HG03196 (cell line): ENCODE results near the gene GLIPR1L1.

ENCODE experiments used
- ATAC-seq: cut with Tn5 transposase; IDR thresholded peaks from one replicate; pipeline ENCODE4 v1.9.1; 2021; ENCODE audit not compliant: unreplicated experiment

The GLIPR1L1 gene

GRCh38 chr12:75349946-75350345 lies 15.5 kb downstream of the GLIPR1L1 start:
- ATAC-seq, result no peak

GRCh38 chr12:75350413-75350812 lies 15.9 kb downstream of the GLIPR1L1 start:
- no peak for ATAC-seq

GRCh38 chr12:75354011-75354410 lies 19.5 kb downstream of the GLIPR1L1 start:
- no peak for ATAC-seq

DNA sequence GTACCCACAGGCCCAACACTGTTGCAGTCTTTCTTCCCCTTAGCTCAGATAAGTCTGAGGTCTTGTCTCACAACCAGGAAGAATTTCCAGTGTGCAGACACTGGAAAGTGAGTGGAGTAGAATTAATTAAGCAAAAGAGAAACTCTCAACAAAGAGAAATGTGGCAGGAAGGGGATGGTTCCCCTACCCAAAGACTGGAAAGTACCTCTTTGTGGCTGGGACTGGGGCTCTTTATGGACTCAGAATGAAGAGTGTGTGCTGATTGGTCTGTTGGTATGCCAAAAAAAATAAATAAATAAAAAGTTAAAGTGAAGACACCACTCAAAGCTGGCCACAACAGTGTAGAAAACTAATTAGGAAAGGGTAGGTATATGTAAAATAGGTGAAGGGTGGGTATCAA lies 26.4 kb downstream of the GLIPR1L1 start:
- ATAC-seq, result no peak

GRCh38 chr12:75361408-75361807 lies 26.9 kb downstream of the GLIPR1L1 start:
- ATAC-seq, result no peak

GRCh38 chr12:75364919-75365318 lies 30.4 kb downstream of the GLIPR1L1 start:
- no peak for ATAC-seq

GRCh38 chr12:75366629-75367028 lies 32.2 kb downstream of the GLIPR1L1 start:
- peak; percentile 61 for ATAC-seq

DNA sequence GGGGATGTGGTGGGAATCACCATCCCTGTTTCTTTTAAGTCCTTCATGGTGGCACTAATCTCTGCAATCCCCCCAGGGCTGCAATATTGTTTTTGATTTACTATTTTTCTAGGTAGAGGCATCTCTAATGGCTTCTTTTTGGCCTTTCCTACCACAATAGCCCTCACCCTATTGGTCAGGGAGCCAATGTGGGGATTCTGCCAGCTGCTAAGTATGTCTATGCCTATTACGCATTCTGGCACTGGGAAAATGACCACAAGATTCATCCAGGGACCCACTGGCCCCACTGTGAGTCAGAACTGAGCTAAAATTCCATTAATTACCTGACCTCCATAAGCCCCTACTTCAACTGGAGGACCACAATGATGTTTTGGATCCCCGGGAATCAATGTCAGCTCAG lies 40.5 kb downstream of the GLIPR1L1 start:
- no peak for ATAC-seq

DNA sequence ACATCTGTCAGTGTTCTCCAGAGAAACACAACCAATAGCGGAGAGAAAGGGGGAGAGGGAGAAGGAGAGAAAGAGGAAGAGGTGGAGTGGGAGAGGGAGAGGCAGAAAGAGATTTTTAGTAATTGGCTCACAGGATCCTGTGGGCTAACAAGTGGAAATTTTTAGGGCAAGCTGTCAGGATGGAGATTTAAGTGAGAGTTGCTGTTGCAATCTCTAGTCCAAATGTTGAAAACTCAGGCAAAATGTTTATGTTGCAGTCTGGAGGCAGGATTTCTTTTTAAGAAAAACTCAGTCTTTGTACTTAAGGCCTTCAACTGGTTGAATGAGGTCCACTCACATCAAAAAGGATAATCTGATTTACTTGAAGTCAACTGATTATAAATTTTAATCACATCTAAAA lies 43.9 kb downstream of the GLIPR1L1 start:
- no peak for ATAC-seq

DNA sequence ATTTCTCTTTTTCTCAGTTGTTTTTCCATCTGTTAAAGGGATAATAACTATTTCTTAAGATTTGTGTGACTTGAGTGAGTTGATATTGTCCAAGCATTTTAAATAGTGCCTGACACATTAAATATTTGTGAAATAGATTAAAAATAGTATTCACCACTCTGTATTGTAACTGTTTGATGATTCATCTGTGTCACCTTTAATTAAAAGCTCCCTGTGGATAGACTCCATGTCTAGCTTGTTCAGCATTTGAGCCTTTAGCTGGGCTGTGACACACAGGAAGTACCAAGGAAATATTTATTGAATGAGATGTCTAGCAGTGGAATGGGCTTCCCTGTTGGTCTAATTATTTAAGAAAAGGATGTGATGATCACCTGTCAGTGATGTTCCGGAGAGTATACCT lies 54.6 kb downstream of the GLIPR1L1 start:
- ATAC-seq, result no peak

DNA sequence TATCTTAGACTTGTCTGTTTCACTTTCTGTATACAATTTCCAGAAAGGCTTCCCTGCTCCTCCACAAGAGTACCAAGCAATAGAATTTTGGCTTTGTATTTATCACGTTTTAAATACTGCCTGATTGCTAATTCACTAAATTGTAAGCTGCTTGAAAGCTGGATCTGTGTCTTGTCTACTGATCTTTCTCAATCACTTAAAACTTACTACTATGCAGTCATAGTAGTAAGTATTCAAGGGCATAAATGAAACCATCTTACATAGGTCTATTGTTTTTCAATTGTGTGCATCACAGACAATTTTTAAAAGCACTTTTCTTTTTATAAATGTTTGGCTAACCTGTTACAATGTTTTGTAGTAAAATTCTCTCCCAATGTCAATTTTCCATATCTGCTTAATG lies 55.2 kb downstream of the GLIPR1L1 start:
- no peak for ATAC-seq

DNA sequence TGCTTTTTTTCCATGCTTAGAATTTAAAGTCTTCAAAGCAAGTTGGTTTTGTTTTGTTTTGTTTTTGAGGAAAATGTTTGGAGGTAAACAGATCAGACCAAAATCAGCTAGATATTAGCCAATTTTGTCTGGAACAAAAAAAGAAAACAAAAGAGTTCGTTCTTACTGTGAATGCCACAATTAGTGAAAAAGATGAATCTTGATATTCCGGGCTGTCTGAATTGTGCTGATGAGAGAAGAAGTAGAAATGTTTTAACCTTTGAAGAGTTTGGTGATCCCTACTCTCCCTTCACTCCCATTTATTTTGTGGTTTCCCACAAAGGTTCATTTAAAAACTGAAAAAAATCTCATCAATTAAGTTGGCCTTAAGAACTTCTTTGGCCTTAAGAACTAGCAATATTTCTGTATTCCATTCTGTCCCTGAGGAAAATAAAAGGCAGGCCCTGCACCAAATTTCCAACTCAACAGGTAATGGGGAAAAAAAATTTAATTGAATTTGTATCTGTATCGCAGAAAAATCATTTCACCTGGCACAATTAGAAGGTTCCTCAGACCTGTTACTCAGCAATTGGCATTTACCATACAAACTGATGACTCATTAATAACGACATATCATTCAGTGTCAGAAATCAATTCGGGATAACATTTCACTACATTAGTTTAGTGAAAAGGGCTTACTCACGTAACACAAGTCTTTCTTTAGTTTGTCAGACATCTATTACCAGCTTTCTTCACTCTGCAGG lies 55.9 kb downstream of the GLIPR1L1 start:
- peak; percentile 2 for ATAC-seq

DNA sequence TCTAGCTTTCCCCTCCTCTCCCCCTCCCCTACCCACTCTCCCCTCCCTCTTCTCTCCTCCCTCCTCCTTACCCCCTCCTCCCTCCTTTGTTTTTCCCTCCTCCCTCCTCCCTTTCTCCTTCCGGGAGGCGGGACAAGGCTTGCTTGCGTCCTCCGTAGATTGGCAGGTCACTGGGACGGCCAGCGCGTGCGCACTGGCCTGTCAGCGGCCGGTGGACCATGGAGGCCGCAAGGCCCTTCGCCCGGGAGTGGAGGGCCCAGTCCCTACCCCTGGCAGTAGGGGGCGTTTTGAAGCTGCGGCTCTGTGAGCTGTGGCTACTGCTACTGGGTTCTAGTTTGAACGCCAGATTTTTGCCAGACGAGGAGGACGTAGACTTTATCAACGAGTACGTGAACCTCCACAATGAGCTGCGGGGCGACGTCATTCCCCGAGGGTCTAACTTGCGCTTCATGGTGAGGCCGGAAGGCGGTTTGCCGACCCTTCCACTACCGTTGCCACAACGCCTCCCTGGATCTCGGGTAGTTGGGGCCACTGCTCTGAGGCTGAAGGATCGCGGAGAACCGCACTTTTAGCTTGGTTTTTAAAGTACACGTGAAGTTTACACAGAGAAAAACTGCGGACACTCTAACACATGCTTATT lies 56.5 kb downstream of the GLIPR1L1 start, which contains the start of gene GLIPR1L2:
GLIPR1L2 (plus strand) TSS at position 191 of the 640 bp plus-strand sequence; CDS start at position 219, 28 bp downstream.
- peak; percentile 98 for ATAC-seq

- no peak for ATAC-seq
Observed at GRCh38 chr12:75404231-75404630, 69.8 kb downstream of the GLIPR1L1 start.

- ATAC-seq, result no peak
Observed at GRCh38 chr12:75407683-75408082, 73.2 kb downstream of the GLIPR1L1 start.

DNA sequence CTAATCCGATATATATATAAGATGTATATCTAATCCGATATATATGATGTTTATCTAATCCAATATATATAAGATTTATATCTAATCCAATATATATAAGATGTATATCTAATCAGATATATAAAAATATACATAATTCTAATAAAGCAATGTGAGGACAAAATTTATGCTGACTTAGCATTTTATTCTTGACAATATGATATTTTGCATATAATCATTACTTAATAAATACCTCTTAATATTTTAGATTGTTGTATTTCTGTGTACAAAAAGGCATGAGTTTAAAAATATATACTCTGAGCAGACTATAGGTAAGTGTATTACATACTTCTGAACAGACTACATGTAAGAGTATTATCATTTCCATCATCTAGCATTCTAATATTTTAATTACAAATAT lies 75.4 kb downstream of the GLIPR1L1 start:
- no peak for ATAC-seq

DNA sequence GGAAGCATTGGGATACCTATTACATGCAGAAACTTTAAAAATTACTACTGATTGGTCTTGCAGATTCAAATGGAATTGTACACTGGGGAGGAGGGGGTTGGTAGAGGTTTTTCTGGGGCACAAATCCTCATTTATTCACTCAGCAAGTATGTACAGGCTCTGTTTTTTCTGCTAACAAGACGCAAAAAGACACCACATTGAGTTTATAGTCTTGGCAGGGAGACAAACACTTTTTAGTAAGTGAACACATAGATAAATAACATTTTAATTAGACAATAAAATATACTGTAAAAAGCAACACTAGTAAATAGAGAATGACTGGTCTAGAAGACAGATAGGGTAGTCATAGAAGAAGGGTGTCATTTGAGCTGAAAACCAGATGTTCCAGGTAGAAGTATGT lies 80.2 kb downstream of the GLIPR1L1 start:
- ATAC-seq, result no peak

GRCh38 chr12:75419841-75420240 lies 85.4 kb downstream of the GLIPR1L1 start:
- ATAC-seq, result no peak
